K562 (cell line): ENCODE results near the gene YIPF4. TPM values are rescaled to one million over a fixed set of nuclear protein-coding genes. Genes with fewer than 3 reads are reported as not detected.
"Not testable (repeated sequence)": the region's sequence is repeated elsewhere in the genome, so short reads cannot be mapped to it uniquely, and the experiment has no call there.

Experiments
- ATAC-seq: fragments of 200-7000 bp; cut with Tn5 transposase; 3 replicates; pipeline ENCODE4 v1.9.1; 2020; ENCODE audit warnings: moderate library complexity
- BruUV-seq: library from RNA; stranded (reverse); fragments of 400-500 nt; replicated peaks from 2 replicates; lab custom pipeline; 2021; lab: Mats Ljungman, UMichigan
- CTCF ChIA-PET: fragments of 300-600 bp; formaldehyde crosslinking; extraction: SDS; loops from one replicate; lab custom pipeline; 2021; ENCODE audit warnings: low intra/inter-chr PET ratio; lab: Yijun Ruan, JAX
- POLR2A ChIA-PET: fragments of 300-600, 350-650 bp; sonication (Branson Sonifier 250); formaldehyde crosslinking; extraction: SDS; loops from one replicate; lab custom pipeline; 2021; ENCODE audit warnings: antibody characterized with exemption, inconsistent platforms; lab: Yijun Ruan, JAX
- DNase-seq, 4 experiments: peaks; one replicate each; pipeline versions ENCODE4 v3.0.0 to v3.0.0-alpha.2; 2011 to 2018; ENCODE audit warnings: low spot score in 3 of 4, mixed read lengths in 3 of 4; ENCODE audit errors: extremely low read depth in 1 of 4
- FAIRE-seq: peaks from 2 replicates; lab custom pipeline; 2011; peaks lifted over from hg19 to GRCh38; lab: Jason Lieb, UNC
- H2AFZ ChIP-seq: 2 replicates; pipeline ENCODE4 v1.6.0; 2011; ENCODE audit warnings: low read depth, low read length, control low read depth, inconsistent platforms
- H3K27ac ChIP-seq: fragments of 200-600 bp; 3 replicates; pipeline ENCODE4 v1.8.0; 2011; ENCODE audit warnings: low read depth, mild to moderate bottlenecking, control low read depth, inconsistent platforms, low read length, moderate library complexity, mixed read lengths; ENCODE audit errors: extremely low read depth
- H3K27me3 ChIP-seq, 2 experiments: fragments of 300-600 bp in 1 of 2; 2 replicates in 1 of 2; 3 replicates in 1 of 2; pipeline versions ENCODE4 v1.6.0 to v1.8.0; 2011; ENCODE audit warnings: inconsistent platforms in 2 of 2, low read length in 2 of 2, mild to moderate bottlenecking in 1 of 2, mixed read lengths in 1 of 2, moderate library complexity in 1 of 2; ENCODE audit not compliant: control insufficient read depth in 2 of 2, insufficient read depth in 2 of 2
- H3K36me3 ChIP-seq: fragments of 300-600 bp; 3 replicates; pipeline ENCODE4 v1.8.0; 2011; ENCODE audit warnings: mild to moderate bottlenecking, low read length, inconsistent platforms; ENCODE audit not compliant: control insufficient read depth, insufficient read depth
- H3K4me1 ChIP-seq, 2 experiments: fragments of 200-600 bp in 1 of 2; replicated peaks in 1 of 2; 2 replicates in 1 of 2; 3 replicates in 1 of 2; pipeline versions ENCODE4 v1.5.1 to v1.8.0; 2011; ENCODE audit warnings: inconsistent platforms in 2 of 2, low read length in 2 of 2, mild to moderate bottlenecking in 1 of 2, mixed read lengths in 1 of 2, moderate library complexity in 1 of 2; ENCODE audit not compliant: control insufficient read depth in 2 of 2, insufficient read depth in 2 of 2
- H3K4me2 ChIP-seq: 2 replicates; pipeline ENCODE4 v1.6.1; 2011; ENCODE audit warnings: low read length, control low read depth, inconsistent platforms, mixed read lengths; ENCODE audit not compliant: insufficient read depth
- H3K4me3 ChIP-seq: fragments of 200-600 bp; sonication (generic), shearing (Covaris generic); 2 replicates; pipeline ENCODE4 v1.5.1; 2016; ENCODE audit warnings: control low read depth, inconsistent platforms
- H3K79me2 ChIP-seq: fragments of 200-600 bp; 3 replicates; pipeline ENCODE4 v1.8.0; 2011; ENCODE audit warnings: low read length, inconsistent platforms; ENCODE audit not compliant: control insufficient read depth, insufficient read depth
- H3K9ac ChIP-seq, 2 experiments: 2 replicates each; pipeline versions ENCODE4 v1.6.0 to v1.6.1; 2011; ENCODE audit warnings: low read depth in 2 of 2, low read length in 2 of 2, control low read depth in 1 of 2, inconsistent platforms in 1 of 2, mild to moderate bottlenecking in 1 of 2, mixed read lengths in 1 of 2; ENCODE audit not compliant: insufficient read depth in 1 of 2
- H3K9me1 ChIP-seq: one replicate; pipeline ENCODE4 v1.6.0; 2011; ENCODE audit warnings: inconsistent platforms, mild to moderate bottlenecking, low read length, moderate library complexity; ENCODE audit not compliant: control insufficient read depth, insufficient read depth
- H3K9me3 ChIP-seq: replicated peaks from 2 replicates; pipeline ENCODE4 v1.5.1; 2011; ENCODE audit warnings: low read depth, low read length, inconsistent platforms; ENCODE audit not compliant: control insufficient read depth, insufficient read depth
- H4K20me1 ChIP-seq: replicated peaks from 2 replicates; pipeline ENCODE4 v1.6.1; 2011; ENCODE audit warnings: low read length, inconsistent platforms, mixed read lengths; ENCODE audit not compliant: control insufficient read depth, insufficient read depth
- MEF2D ChIP-seq: conservative IDR thresholded peaks from 2 replicates; pipeline ENCODE4 v1.6.1; 2016; ENCODE audit warnings: low read depth, missing genetic modification characterization, missing compliant biosample characterization
- PCBP1 ChIP-seq: fragments of 200-400 bp; formaldehyde crosslinking; IDR thresholded peaks from 2 replicates; pipeline ENCODE4 v1.6.1; 2018; ENCODE audit warnings: mild to moderate bottlenecking, low read depth, low read length; ENCODE audit not compliant: poor library complexity, severe bottlenecking
- RAD21 ChIP-seq, 2 experiments: fragments of 250-450 bp in 1 of 2; fragments of 450-650 bp in 1 of 2; sonication (Bioruptor Pico) in 1 of 2; formaldehyde crosslinking in 1 of 2; IDR thresholded peaks in 1 of 2; conservative IDR thresholded peaks in 1 of 2; 2 replicates each; pipeline versions ENCODE4 v1.4.0 to v1.8.0; 2020 to 2022; ENCODE audit warnings: mild to moderate bottlenecking in 2 of 2, moderate library complexity in 1 of 2
- RERE ChIP-seq: sonication (generic); formaldehyde crosslinking; IDR thresholded peaks from 2 replicates; pipeline ENCODE4 v1.8.0; 2023; ENCODE audit warnings: missing genetic modification reagents, mild to moderate bottlenecking, borderline replicate concordance
- SOX6 ChIP-seq: fragments of 450-650 bp; IDR thresholded peaks from 2 replicates; pipeline ENCODE4 v1.6.1; 2014; ENCODE audit warnings: mild to moderate bottlenecking
- SREBF1 ChIP-seq: fragments of 150-350 bp; IDR thresholded peaks from 2 replicates; pipeline ENCODE4 v1.6.1; 2014; ENCODE audit warnings: antibody characterized with exemption, low read depth, low read length, borderline replicate concordance
- TEAD2 ChIP-seq: fragments of 450-650 bp; IDR thresholded peaks from 2 replicates; pipeline ENCODE4 v1.6.1; 2016; ENCODE audit warnings: missing genetic modification characterization, control low read depth, missing compliant biosample characterization
- ZNF3 ChIP-seq: fragments of 250-450 bp; sonication (Bioruptor Pico); IDR thresholded peaks from 2 replicates; pipeline ENCODE4 v1.5.0; 2021; ENCODE audit warnings: mild to moderate bottlenecking, moderate library complexity
- ZNF316 ChIP-seq: fragments of 450-650 bp; IDR thresholded peaks from 2 replicates; pipeline ENCODE4 v1.6.1; 2016
- ZNF609 ChIP-seq: sonication (generic); formaldehyde crosslinking; IDR thresholded peaks from 2 replicates; pipeline ENCODE4 v1.8.1; 2023; ENCODE audit warnings: missing genetic modification reagents, mild to moderate bottlenecking, borderline replicate concordance
- ZNF699 ChIP-seq: fragments of 250-450 bp; sonication (Bioruptor Pico); IDR thresholded peaks from 2 replicates; pipeline ENCODE4 v1.8.0; 2021; ENCODE audit warnings: mild to moderate bottlenecking, moderate library complexity; ENCODE audit not compliant: insufficient replicate concordance
- WGBS: fragments of 100-300 bp; shearing (Covaris generic); methylation state at CpG from one replicate; pipeline ENCODE4 v1.1.6; 2016; ENCODE audit warnings: low coverage, mixed read lengths; ENCODE audit not compliant: insufficient coverage; ENCODE audit errors: missing lambda C conversion rate; 5-methylcytosine and 5-hydroxymethylcytosine counted together
- in situ Hi-C: fragments of 300-500 bp; cut with MboI; formaldehyde crosslinking; loops from 4 replicates; pipeline ENCODE4 v1.15.0; 2018; ENCODE audit warnings: inconsistent platforms, mixed read lengths
- intact Hi-C: fragments of 100-400 bp; cut with micrococcal nuclease; formaldehyde crosslinking; loops from 2 replicates; pipeline ENCODE4 v1.14.2; 2022
- polyA plus RNA-seq, 8 experiments: library from polyadenylated mRNA; depleted of rRNA in 4 of 8; stranded (reverse) in 5 of 8; unstranded in 3 of 8; fragments of >200 nt; fragmentation: Nextera tagmentation in 2 of 8; fragmentation: Illumina TruSeq in 1 of 8; extraction: Ambion mirVana in 2 of 8; extraction: Trizol in 1 of 8; gene quantifications; 2 replicates each; pipeline versions ENCODE4 v1.2.1 to v1.2.3, GENCODE V29; 2011 to 2014; ENCODE audit warnings: inconsistent platforms in 1 of 8, missing spikeins in 1 of 8
- total RNA-seq, 7 experiments: library from RNA; depleted of rRNA in 6 of 7; stranded (reverse); fragments of >200 nt in 6 of 7; fragmentation: Illumina TruSeq in 2 of 7; extraction: Trizol in 2 of 7; gene quantifications; 2 replicates each; pipeline versions ENCODE4 v1.2.1 to v1.2.3, GENCODE V29; 2011 to 2021; ENCODE audit warnings: low replicate concordance in 1 of 7

The YIPF4 gene
- total and polyA plus RNA-seq, 9 of the 15 experiments (the other 6 are each of a cell fraction or from before 2014, with no cell fraction given) = 4.9 to 46.9 (median 17.5) TPM

GRCh38 chr2:32291746-32292145 lies 14.0 kb downstream of the YIPF4 start (continued):
- TF ChIP-seq ZNF699 (CRISPR knock-in tag) (no peak), ZNF3 (CRISPR knock-in tag) (no peak), ZNF609 (CRISPR knock-in tag) (no peak), PCBP1 (no peak), SREBF1 (no peak), ZNF316 (no peak), SOX6 (no peak), MEF2D (tag) (no peak), TEAD2 (tag) (no peak), RAD21 (CRISPR knock-in tag; conservative IDR thresholded peaks at IDR 0.05 in 1 of 2, IDR thresholded peaks at IDR 0.05 in 1 of 2) (no peak), RERE (CRISPR knock-in tag) (no peak)

GRCh38 chr2:32293493-32293892 lies 15.8 kb downstream of the YIPF4 start:
- H3K79me2 ChIP-seq, H4K20me1 ChIP-seq, H3K4me2 ChIP-seq, FAIRE-seq, H3K27ac ChIP-seq, intact Hi-C loops, H3K9ac ChIP-seq, POLR2A ChIA-PET, H3K9me3 ChIP-seq, H3K9me1 ChIP-seq, in situ Hi-C loops, DNase-seq, H3K4me1 ChIP-seq, H3K27me3 ChIP-seq, H3K4me3 ChIP-seq, BruUV-seq, CTCF ChIA-PET, H2AFZ ChIP-seq, ATAC-seq: not testable (repeated sequence)
- WGBS = 80% methylated on average over 1 of the region's 26 CpGs
- peaks cover 12% of the 10 kb centered on the region; the same call in 1 of the 3 replicates for H3K36me3 ChIP-seq
